Stimulated activated CD8-positive, alpha-beta memory T cell treated with anti-CD3 and anti-CD28 coated beads, Interleukin-15, amount 100 ng/mL, for 4 hours (primary cell): ENCODE measurements around the gene WDSUB1.

Source experiments
- DNase-seq, 2 donors: peaks; one replicate each; pipeline ENCODE4 v3.0.0-alpha.2; 2020; ENCODE audit warnings: low read depth in 2 of 2

The WDSUB1 gene

GRCh38 chr2:159266554-159266953, 19.9 kb downstream of the WDSUB1 start:
- DNase-seq = no peak

- no peak for DNase-seq
These were observed 21.3 kb downstream of the WDSUB1 start for GRCh38 chr2:159265171-159265576.

GRCh38 chr2:159262904-159263303, 23.6 kb downstream of the WDSUB1 start:
- no peak for DNase-seq

- DNase-seq = no peak
These were observed 24.3 kb downstream of the WDSUB1 start for GRCh38 chr2:159262226-159262625.

GRCh38 chr2:159256159-159256558, 30.3 kb downstream of the WDSUB1 start:
- DNase-seq = no peak

GRCh38 chr2:159252905-159253304, 33.6 kb downstream of the WDSUB1 start:
- DNase-seq = no peak

GRCh38 chr2:159251296-159252173, 35.0 kb downstream of the WDSUB1 start:
- no peak for DNase-seq

GRCh38 chr2:159249990-159250715, 36.4 kb downstream of the WDSUB1 start:
- DNase-seq = no peak

- no peak for DNase-seq
These were observed 40.0 kb downstream of the WDSUB1 start for GRCh38 chr2:159246325-159246988.

- no peak for DNase-seq
These were observed 43.0 kb downstream of the WDSUB1 start for GRCh38 chr2:159243529-159243928.

- no peak for DNase-seq
These were observed 51.6 kb downstream of the WDSUB1 start for GRCh38 chr2:159234868-159235267.

GRCh38 chr2:159232456-159233170, 53.9 kb downstream of the WDSUB1 start:
- no peak for DNase-seq

- DNase-seq = no peak
These were observed 56.2 kb downstream of the WDSUB1 start for GRCh38 chr2:159230145-159230877.

GRCh38 chr2:159229476-159230144, 56.9 kb downstream of the WDSUB1 start:
- DNase-seq = no peak

- DNase-seq = no peak
These were observed 58.4 kb downstream of the WDSUB1 start for GRCh38 chr2:159228081-159228581.

- no peak for DNase-seq
These were observed 59.0 kb downstream of the WDSUB1 start for GRCh38 chr2:159227467-159227866.

- no peak for DNase-seq
These were observed 59.7 kb downstream of the WDSUB1 start for GRCh38 chr2:159226608-159227385.

- peak in 1 of 2 donors; percentile 20 for DNase-seq
These were observed 60.4 kb downstream of the WDSUB1 start for GRCh38 chr2:159226059-159226461.
